Measurements from ENCODE around the gene PTPRN2. TPM values are rescaled to one million over a fixed set of nuclear protein-coding genes. Genes with fewer than 3 reads are reported as not detected.

PTPRN2 gene
- total and polyA plus RNA-seq, 2 of the 13 experiments (the other 11 are each of a cell fraction or from before 2014, with no cell fraction given) = 2.5 to 24.2 TPM

- TF ChIP-seq, protein P1, sequence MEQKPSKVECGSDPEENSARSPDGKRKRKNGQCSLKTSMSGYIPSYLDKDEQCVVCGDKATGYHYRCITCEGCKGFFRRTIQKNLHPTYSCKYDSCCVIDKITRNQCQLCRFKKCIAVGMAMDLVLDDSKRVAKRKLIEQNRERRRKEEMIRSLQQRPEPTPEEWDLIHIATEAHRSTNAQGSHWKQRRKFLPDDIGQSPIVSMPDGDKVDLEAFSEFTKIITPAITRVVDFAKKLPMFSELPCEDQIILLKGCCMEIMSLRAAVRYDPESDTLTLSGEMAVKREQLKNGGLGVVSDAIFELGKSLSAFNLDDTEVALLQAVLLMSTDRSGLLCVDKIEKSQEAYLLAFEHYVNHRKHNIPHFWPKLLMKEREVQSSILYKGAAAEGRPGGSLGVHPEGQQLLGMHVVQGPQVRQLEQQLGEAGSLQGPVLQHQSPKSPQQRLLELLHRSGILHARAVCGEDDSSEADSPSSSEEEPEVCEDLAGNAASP (CRISPR knock-in tag; IDR thresholded peaks at IDR 0.05; ENCODE audit: borderline replicate concordance) = no peak
- TF ChIP-seq MTF1 (CRISPR knock-in tag; IDR thresholded peaks at IDR 0.05) (no peak), POLR2G (IDR thresholded peaks at IDR 0.05; ENCODE audit: low read depth, low read length) (no peak), PITX1 (CRISPR knock-in tag; IDR thresholded peaks at IDR 0.05) (no peak), NR2F1 (CRISPR knock-in tag; IDR thresholded peaks at IDR 0.05) (no peak), SATB2 (CRISPR knock-in tag; IDR thresholded peaks at IDR 0.05) (no peak), ZNF350 (CRISPR knock-in tag; IDR thresholded peaks at IDR 0.05; ENCODE audit: borderline replicate concordance, low read depth) (no peak), ZNF674 (CRISPR knock-in tag; IDR thresholded peaks at IDR 0.05; ENCODE audit: low read depth) (no peak), JUNB (CRISPR knock-in tag; IDR thresholded peaks at IDR 0.05; ENCODE audit: borderline replicate concordance) (no peak), MYC (CRISPR knock-in tag; IDR thresholded peaks at IDR 0.05; ENCODE audit: borderline replicate concordance) (no peak), ZFYVE20 (CRISPR knock-in tag; IDR thresholded peaks at IDR 0.05; ENCODE audit: borderline replicate concordance, low read depth) (no peak), CENPBD1 (CRISPR knock-in tag; IDR thresholded peaks at IDR 0.05; ENCODE audit: borderline replicate concordance, low read depth) (no peak), ARNTL (CRISPR knock-in tag; IDR thresholded peaks at IDR 0.05) (peak; percentile 6; the same call in 1 of the 2 replicates)
- TF ChIP-seq, protein P2, sequence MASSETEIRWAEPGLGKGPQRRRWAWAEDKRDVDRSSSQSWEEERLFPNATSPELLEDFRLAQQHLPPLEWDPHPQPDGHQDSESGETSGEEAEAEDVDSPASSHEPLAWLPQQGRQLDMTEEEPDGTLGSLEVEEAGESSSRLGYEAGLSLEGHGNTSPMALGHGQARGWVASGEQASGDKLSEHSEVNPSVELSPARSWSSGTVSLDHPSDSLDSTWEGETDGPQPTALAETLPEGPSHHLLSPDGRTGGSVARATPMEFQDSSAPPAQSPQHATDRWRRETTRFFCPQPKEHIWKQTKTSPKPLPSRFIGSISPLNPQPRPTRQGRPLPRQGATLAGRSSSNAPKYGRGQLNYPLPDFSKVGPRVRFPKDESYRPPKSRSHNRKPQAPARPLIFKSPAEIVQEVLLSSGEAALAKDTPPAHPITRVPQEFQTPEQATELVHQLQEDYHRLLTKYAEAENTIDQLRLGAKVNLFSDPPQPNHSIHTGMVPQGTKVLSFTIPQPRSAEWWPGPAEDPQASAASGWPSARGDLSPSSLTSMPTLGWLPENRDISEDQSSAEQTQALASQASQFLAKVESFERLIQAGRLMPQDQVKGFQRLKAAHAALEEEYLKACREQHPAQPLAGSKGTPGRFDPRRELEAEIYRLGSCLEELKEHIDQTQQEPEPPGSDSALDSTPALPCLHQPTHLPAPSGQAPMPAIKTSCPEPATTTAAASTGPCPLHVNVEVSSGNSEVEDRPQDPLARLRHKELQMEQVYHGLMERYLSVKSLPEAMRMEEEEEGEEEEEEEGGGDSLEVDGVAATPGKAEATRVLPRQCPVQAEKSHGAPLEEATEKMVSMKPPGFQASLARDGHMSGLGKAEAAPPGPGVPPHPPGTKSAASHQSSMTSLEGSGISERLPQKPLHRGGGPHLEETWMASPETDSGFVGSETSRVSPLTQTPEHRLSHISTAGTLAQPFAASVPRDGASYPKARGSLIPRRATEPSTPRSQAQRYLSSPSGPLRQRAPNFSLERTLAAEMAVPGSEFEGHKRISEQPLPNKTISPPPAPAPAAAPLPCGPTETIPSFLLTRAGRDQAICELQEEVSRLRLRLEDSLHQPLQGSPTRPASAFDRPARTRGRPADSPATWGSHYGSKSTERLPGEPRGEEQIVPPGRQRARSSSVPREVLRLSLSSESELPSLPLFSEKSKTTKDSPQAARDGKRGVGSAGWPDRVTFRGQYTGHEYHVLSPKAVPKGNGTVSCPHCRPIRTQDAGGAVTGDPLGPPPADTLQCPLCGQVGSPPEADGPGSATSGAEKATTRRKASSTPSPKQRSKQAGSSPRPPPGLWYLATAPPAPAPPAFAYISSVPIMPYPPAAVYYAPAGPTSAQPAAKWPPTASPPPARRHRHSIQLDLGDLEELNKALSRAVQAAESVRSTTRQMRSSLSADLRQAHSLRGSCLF (CRISPR knock-in tag; IDR thresholded peaks at IDR 0.05; ENCODE audit: borderline replicate concordance) = no peak
- TF ChIP-seq, protein P3, sequence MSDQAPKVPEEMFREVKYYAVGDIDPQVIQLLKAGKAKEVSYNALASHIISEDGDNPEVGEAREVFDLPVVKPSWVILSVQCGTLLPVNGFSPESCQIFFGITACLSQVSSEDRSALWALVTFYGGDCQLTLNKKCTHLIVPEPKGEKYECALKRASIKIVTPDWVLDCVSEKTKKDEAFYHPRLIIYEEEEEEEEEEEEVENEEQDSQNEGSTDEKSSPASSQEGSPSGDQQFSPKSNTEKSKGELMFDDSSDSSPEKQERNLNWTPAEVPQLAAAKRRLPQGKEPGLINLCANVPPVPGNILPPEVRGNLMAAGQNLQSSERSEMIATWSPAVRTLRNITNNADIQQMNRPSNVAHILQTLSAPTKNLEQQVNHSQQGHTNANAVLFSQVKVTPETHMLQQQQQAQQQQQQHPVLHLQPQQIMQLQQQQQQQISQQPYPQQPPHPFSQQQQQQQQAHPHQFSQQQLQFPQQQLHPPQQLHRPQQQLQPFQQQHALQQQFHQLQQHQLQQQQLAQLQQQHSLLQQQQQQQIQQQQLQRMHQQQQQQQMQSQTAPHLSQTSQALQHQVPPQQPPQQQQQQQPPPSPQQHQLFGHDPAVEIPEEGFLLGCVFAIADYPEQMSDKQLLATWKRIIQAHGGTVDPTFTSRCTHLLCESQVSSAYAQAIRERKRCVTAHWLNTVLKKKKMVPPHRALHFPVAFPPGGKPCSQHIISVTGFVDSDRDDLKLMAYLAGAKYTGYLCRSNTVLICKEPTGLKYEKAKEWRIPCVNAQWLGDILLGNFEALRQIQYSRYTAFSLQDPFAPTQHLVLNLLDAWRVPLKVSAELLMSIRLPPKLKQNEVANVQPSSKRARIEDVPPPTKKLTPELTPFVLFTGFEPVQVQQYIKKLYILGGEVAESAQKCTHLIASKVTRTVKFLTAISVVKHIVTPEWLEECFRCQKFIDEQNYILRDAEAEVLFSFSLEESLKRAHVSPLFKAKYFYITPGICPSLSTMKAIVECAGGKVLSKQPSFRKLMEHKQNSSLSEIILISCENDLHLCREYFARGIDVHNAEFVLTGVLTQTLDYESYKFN (CRISPR knock-in tag; conservative IDR thresholded peaks at IDR 0.05) = peak; percentile 32
- TF ChIP-seq, protein P4, sequence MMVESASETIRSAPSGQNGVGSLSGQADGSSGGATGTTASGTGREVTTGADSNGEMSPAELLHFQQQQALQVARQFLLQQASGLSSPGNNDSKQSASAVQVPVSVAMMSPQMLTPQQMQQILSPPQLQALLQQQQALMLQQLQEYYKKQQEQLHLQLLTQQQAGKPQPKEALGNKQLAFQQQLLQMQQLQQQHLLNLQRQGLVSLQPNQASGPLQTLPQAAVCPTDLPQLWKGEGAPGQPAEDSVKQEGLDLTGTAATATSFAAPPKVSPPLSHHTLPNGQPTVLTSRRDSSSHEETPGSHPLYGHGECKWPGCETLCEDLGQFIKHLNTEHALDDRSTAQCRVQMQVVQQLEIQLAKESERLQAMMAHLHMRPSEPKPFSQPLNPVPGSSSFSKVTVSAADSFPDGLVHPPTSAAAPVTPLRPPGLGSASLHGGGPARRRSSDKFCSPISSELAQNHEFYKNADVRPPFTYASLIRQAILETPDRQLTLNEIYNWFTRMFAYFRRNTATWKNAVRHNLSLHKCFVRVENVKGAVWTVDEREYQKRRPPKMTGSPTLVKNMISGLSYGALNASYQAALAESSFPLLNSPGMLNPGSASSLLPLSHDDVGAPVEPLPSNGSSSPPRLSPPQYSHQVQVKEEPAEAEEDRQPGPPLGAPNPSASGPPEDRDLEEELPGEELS (CRISPR knock-in tag; IDR thresholded peaks at IDR 0.05) = peak; percentile 4; the same call in 1 of the 2 replicates
Observed at GRCh38 chr7:158499082-158499455, 88.6 kb downstream of the PTPRN2 start (continued).
